H9 (cell line): ENCODE data around the gene GALNS. TPM values are rescaled to one million over a fixed set of nuclear protein-coding genes. Genes with fewer than 3 reads are reported as not detected.
A peak's percentile ranks its signal among the peaks of the same experiment; 100 is the strongest.

Source experiments
- DNase-seq: peaks from one replicate; pipeline ENCODE4 v3.0.0-alpha.2; 2017
- H2AFZ ChIP-seq: one replicate; pipeline ENCODE4 v1.6.1; 2013; ENCODE audit warnings: mild to moderate bottlenecking, low read length, control low read depth, moderate library complexity
- H2AK5ac ChIP-seq: 2 replicates; pipeline ENCODE4 v1.6.1; 2013; ENCODE audit warnings: low read length, control low read depth, mixed read lengths; ENCODE audit not compliant: insufficient read length
- H2BK120ac ChIP-seq: one replicate; pipeline ENCODE4 v1.6.1; 2013; ENCODE audit warnings: low read depth, mild to moderate bottlenecking, low read length, control low read depth, inconsistent platforms; ENCODE audit not compliant: poor library complexity, severe bottlenecking
- H2BK12ac ChIP-seq: 2 replicates; pipeline ENCODE4 v1.6.1; 2013; ENCODE audit warnings: low read length, control low read depth, mixed read lengths, low read depth; ENCODE audit not compliant: insufficient read length
- H2BK15ac ChIP-seq: 2 replicates; pipeline ENCODE4 v1.6.1; 2013; ENCODE audit warnings: low read depth, low read length, control low read depth
- H2BK20ac ChIP-seq: one replicate; pipeline ENCODE4 v1.6.1; 2013; ENCODE audit warnings: low read depth, mild to moderate bottlenecking, low read length, control low read depth, inconsistent platforms; ENCODE audit not compliant: poor library complexity, severe bottlenecking
- H2BK5ac ChIP-seq: 2 replicates; pipeline ENCODE4 v1.6.1; 2013; ENCODE audit warnings: low read length, control low read depth, mixed read lengths; ENCODE audit not compliant: insufficient read length
- H3K14ac ChIP-seq: 2 replicates; pipeline ENCODE4 v1.6.1; 2013; ENCODE audit warnings: low read length, control low read depth; ENCODE audit not compliant: insufficient read depth
- H3K18ac ChIP-seq: 2 replicates; pipeline ENCODE4 v1.6.1; 2013; ENCODE audit warnings: low read depth, mild to moderate bottlenecking, mixed read lengths, low read length, control low read depth; ENCODE audit not compliant: insufficient read length
- H3K23ac ChIP-seq: 2 replicates; pipeline ENCODE4 v1.6.1; 2013; ENCODE audit warnings: low read length, control low read depth, mixed read lengths, low read depth; ENCODE audit not compliant: insufficient read length
- H3K23me2 ChIP-seq: 2 replicates; pipeline ENCODE4 v1.6.1; 2013; ENCODE audit warnings: low read depth, mild to moderate bottlenecking, mixed read lengths, low read length, control low read depth; ENCODE audit not compliant: insufficient read length, poor library complexity, severe bottlenecking
- H3K27ac ChIP-seq: 2 replicates; pipeline ENCODE4 v1.5.1; 2013; ENCODE audit warnings: low read length, control low read depth, mixed read lengths, low read depth; ENCODE audit not compliant: insufficient read length
- H3K27me3 ChIP-seq: 2 replicates; pipeline ENCODE4 v1.6.1; 2013; ENCODE audit warnings: low read length, control low read depth, inconsistent platforms; ENCODE audit not compliant: insufficient read depth
- H3K4ac ChIP-seq: 2 replicates; pipeline ENCODE4 v1.6.1; 2013; ENCODE audit warnings: low read depth, mild to moderate bottlenecking, control low read depth, inconsistent platforms, low read length, moderate library complexity
- H3K4me1 ChIP-seq: 2 replicates; pipeline ENCODE4 v1.6.1; 2013; ENCODE audit warnings: low read length, control low read depth, inconsistent platforms; ENCODE audit not compliant: insufficient read depth
- H3K4me2 ChIP-seq: 2 replicates; pipeline ENCODE4 v1.6.1; 2013; ENCODE audit warnings: low read length, control low read depth, mixed read lengths; ENCODE audit not compliant: insufficient read length, insufficient read depth
- H3K56ac ChIP-seq: 2 replicates; pipeline ENCODE4 v1.6.1; 2013; ENCODE audit warnings: low read depth, mild to moderate bottlenecking, mixed read lengths, low read length, control low read depth; ENCODE audit not compliant: insufficient read length
- H3K79me1 ChIP-seq: 2 replicates; pipeline ENCODE4 v1.6.1; 2013; ENCODE audit warnings: low read depth, mild to moderate bottlenecking, moderate library complexity, low read length, control low read depth, inconsistent platforms; ENCODE audit not compliant: insufficient read depth, poor library complexity, severe bottlenecking
- H3K79me2 ChIP-seq: 2 replicates; pipeline ENCODE4 v1.6.1; 2013; ENCODE audit warnings: low read length, control low read depth, inconsistent platforms; ENCODE audit not compliant: insufficient read depth
- H3K9ac ChIP-seq: 2 replicates; pipeline ENCODE4 v1.6.1; 2013; ENCODE audit warnings: low read length, control low read depth, mixed read lengths; ENCODE audit not compliant: insufficient read length; ENCODE audit errors: extremely low read depth
- H3K9me3 ChIP-seq: one replicate; pipeline ENCODE4 v1.6.1; 2013; ENCODE audit warnings: low read depth, low read length, inconsistent platforms; ENCODE audit not compliant: control insufficient read depth
- H3T11ph ChIP-seq: one replicate; pipeline ENCODE4 v1.6.1; 2013; ENCODE audit warnings: mild to moderate bottlenecking, low read length, control low read depth, inconsistent platforms
- H4K20me1 ChIP-seq: one replicate; pipeline ENCODE4 v1.6.1; 2013; ENCODE audit not compliant: control insufficient read depth, insufficient read length, insufficient read depth
- H4K5ac ChIP-seq: 2 replicates; pipeline ENCODE4 v1.6.1; 2013; ENCODE audit warnings: low read depth, mild to moderate bottlenecking, mixed read lengths, low read length, control low read depth; ENCODE audit not compliant: insufficient read length
- H4K8ac ChIP-seq: replicated peaks from 2 replicates; pipeline ENCODE4 v1.6.1; 2013; ENCODE audit warnings: low read length, control low read depth, mixed read lengths, low read depth; ENCODE audit not compliant: insufficient read length
- H4K91ac ChIP-seq: 2 replicates; pipeline ENCODE4 v1.6.1; 2013; ENCODE audit warnings: low read depth, mild to moderate bottlenecking, moderate library complexity, mixed read lengths, low read length, control low read depth; ENCODE audit not compliant: insufficient read length
- H3K27ac Mint-ChIP-seq, 3 experiments: 2 replicates in 2 of 3; 3 replicates in 1 of 3; pipeline ENCODE4 v1.8.0; 2020 to 2021; ENCODE audit warnings: mixed read lengths in 3 of 3, mild to moderate bottlenecking in 1 of 3, moderate library complexity in 1 of 3
- H3K27me3 Mint-ChIP-seq: 2 replicates; pipeline ENCODE4 v1.8.0; 2021; ENCODE audit warnings: low read depth, mild to moderate bottlenecking, moderate library complexity, mixed read lengths
- H3K36me3 Mint-ChIP-seq, 3 experiments: 2 replicates in 2 of 3; 3 replicates in 1 of 3; pipeline ENCODE4 v1.8.0; 2020 to 2021; ENCODE audit warnings: low read depth in 3 of 3, mixed read lengths in 3 of 3; ENCODE audit not compliant: insufficient read depth in 1 of 3
- H3K4me1 Mint-ChIP-seq, 2 experiments: 2 replicates each; pipeline ENCODE4 v1.8.0; 2020; ENCODE audit warnings: mixed read lengths in 2 of 2
- H3K4me3 Mint-ChIP-seq, 2 experiments: 2 replicates in 1 of 2; 3 replicates in 1 of 2; pipeline ENCODE4 v1.8.0; 2020 to 2021; ENCODE audit warnings: mild to moderate bottlenecking in 2 of 2, mixed read lengths in 2 of 2, moderate library complexity in 1 of 2
- H3K9me3 Mint-ChIP-seq, 2 experiments: 2 replicates in 1 of 2; 3 replicates in 1 of 2; pipeline ENCODE4 v1.8.0; 2020; ENCODE audit warnings: mild to moderate bottlenecking in 2 of 2, mixed read lengths in 2 of 2, moderate library complexity in 1 of 2
- WGBS: extraction: QIAGEN DNeasy Blood & Tissue Kit; methylation state at CpG from one replicate; pipeline ENCODE4 v1.1.7; 2013; ENCODE audit warnings: missing lambda C conversion rate, low lambda C conversion rate, mixed read lengths; ENCODE audit not compliant: insufficient read length; ENCODE audit errors: extremely low coverage; 5-methylcytosine and 5-hydroxymethylcytosine counted together
- total RNA-seq: library from RNA; stranded (reverse); gene quantifications from 2 replicates; pipeline ENCODE4 v1.2.1, GENCODE V29; 2021
- TF ChIP-seq, protein P1 (sequence below): fragments of 200-600 bp; sonication (generic); conservative IDR thresholded peaks from 3 replicates; pipeline ENCODE4 v1.8.0; 2021; ENCODE audit warnings: antibody characterized with exemption, mild to moderate bottlenecking

The GALNS gene
- total RNA-seq, 1 experiment from 2014 or later: 20.3 TPM

DNA sequence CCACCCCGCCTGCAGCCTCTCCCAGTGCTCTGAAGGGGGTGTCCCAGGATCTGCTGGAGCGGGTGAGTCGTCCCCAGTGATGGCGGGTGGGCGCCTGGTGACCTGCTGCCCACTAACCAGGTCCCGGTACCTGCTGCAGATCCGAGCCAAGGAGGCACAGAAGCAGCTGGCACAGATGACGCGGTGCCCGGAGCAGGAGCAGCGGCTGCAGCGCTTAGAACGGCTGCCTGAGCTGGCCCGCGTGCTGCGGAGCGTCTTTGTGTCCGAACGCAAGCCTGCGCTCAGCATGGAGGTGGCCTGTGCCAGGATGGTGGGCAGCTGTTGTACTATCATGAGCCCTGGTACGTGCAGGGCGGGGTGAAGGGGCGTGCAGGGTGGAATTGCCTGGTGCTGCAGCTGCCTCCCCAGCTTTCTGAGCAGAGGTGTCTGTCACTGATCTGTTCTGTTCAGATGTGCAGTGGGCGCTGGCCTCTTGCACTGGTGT is 49.6 kb downstream of the GALNS start:
- no peak overlapping the region for H2BK120ac ChIP-seq
- no peaks in the 10 kb centered on the region for H3K9me3 ChIP-seq
- peaks cover 2 to 10% of the 10 kb centered on the region in 2 experiments for H3K4me1 Mint-ChIP-seq
- no peak overlapping the region for H3T11ph ChIP-seq
- no peak overlapping the region for H3K4me3 Mint-ChIP-seq
- WGBS: no CpG with 5 or more reads among the region's 24 CpGs
- no peak overlapping the region for H3K56ac ChIP-seq
- H3K27me3 Mint-ChIP-seq: no peaks in the 10 kb centered on the region; the same call in 1 of the 2 replicates
- no peak overlapping the region for H3K14ac ChIP-seq
- H3K23ac ChIP-seq: no peak overlapping the region
- H3K4me2 ChIP-seq: no peak overlapping the region
- H2AFZ ChIP-seq: no peak overlapping the region
- no peaks in the 10 kb centered on the region for H3K4me1 ChIP-seq
- H3K23me2 ChIP-seq: peaks cover 21% of the 10 kb centered on the region
- TF ChIP-seq, protein P1, sequence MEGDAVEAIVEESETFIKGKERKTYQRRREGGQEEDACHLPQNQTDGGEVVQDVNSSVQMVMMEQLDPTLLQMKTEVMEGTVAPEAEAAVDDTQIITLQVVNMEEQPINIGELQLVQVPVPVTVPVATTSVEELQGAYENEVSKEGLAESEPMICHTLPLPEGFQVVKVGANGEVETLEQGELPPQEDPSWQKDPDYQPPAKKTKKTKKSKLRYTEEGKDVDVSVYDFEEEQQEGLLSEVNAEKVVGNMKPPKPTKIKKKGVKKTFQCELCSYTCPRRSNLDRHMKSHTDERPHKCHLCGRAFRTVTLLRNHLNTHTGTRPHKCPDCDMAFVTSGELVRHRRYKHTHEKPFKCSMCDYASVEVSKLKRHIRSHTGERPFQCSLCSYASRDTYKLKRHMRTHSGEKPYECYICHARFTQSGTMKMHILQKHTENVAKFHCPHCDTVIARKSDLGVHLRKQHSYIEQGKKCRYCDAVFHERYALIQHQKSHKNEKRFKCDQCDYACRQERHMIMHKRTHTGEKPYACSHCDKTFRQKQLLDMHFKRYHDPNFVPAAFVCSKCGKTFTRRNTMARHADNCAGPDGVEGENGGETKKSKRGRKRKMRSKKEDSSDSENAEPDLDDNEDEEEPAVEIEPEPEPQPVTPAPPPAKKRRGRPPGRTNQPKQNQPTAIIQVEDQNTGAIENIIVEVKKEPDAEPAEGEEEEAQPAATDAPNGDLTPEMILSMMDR: no peak
- no peak overlapping the region for H3K27ac ChIP-seq
- no peak overlapping the region for H4K91ac ChIP-seq
- H3K9me3 Mint-ChIP-seq: no peaks in the 10 kb centered on the region
- H2BK15ac ChIP-seq: no peak overlapping the region
- no peak overlapping the region for H2BK5ac ChIP-seq
- no peaks in the 10 kb centered on the region for H3K27me3 ChIP-seq
- peaks cover 3% of the 10 kb centered on the region for H4K20me1 ChIP-seq
- peaks cover 17 to 55% (median 54%) of the 10 kb centered on the region in 3 experiments; a peak in 6 of 7 replicates for H3K36me3 Mint-ChIP-seq
- no peak overlapping the region for H4K5ac ChIP-seq
- H3K9ac ChIP-seq: no peak overlapping the region
- no peak overlapping the region for H2AK5ac ChIP-seq
- H4K8ac ChIP-seq: no peak overlapping the region
- H2BK12ac ChIP-seq: no peak overlapping the region
- no peak overlapping the region for H2BK20ac ChIP-seq
- H3K79me2 ChIP-seq: peaks cover 6% of the 10 kb centered on the region; the same call in 1 of the 2 replicates
- H3K27ac Mint-ChIP-seq: peak overlapping the region in 1 of 3 experiments; percentile 32; a peak in 2 of 7 replicates
- no peak overlapping the region for H3K4ac ChIP-seq
- no peak for DNase-seq
- peaks cover 6% of the 10 kb centered on the region for H3K79me1 ChIP-seq
- H3K18ac ChIP-seq: no peak overlapping the region
